ENCODE results near the gene HP1BP3. TPM values are rescaled to one million over a fixed set of nuclear protein-coding genes. Genes with fewer than 3 reads are reported as not detected.

HP1BP3 gene
- total RNA-seq, 2 experiments from 2014 or later = 219 to 224 TPM

DNA sequence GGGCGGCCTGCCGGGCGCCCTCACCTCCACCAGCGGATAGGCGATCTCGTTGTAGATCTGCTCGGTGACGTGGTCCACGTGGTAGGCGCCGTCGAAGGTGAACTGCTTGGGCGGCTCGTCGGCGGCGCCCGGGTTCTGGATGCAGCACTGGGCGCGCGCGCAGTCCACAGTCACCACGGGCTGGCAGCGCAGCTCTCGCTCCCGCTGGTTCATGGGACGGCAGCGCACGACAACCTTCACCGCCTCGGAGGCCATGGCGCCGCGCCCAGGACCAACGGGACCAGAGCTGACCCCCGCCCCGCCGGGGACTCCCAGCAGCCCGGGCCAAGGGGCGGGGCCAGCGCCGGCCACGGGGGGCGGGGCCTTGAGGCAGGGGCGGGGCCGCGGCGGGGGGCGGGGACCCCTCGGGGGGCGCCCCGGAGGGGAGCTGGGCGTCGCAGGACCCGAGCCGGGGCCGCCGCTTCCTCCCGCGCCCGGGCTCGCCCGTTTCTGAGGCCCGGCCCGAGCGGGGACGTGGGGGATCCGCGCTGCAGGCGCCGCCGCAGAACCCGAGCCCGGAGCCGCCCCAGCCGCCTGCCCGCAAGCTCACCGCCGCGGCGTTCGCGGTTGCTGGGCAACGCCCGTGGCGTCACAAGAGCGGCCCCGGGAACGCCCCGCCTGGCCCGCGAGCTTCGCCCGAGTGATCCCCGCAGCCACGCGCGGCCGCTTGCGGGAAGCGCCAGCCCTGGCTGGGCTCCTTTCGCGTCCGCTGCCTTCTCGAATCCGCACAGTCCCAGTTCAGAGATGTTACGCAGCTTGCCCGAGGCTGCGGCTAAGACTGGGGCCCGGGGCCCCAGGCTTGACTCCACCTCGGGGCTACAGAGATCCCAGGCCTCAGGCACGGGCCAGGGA, 69.4 kb downstream of the HP1BP3 start, which contains the start of gene KIF17:
KIF17 (minus strand) TSS at position 556 of the 891 bp plus-strand sequence; CDS start at position 255, 301 bp downstream.
- TF ChIP-seq, protein P1, sequence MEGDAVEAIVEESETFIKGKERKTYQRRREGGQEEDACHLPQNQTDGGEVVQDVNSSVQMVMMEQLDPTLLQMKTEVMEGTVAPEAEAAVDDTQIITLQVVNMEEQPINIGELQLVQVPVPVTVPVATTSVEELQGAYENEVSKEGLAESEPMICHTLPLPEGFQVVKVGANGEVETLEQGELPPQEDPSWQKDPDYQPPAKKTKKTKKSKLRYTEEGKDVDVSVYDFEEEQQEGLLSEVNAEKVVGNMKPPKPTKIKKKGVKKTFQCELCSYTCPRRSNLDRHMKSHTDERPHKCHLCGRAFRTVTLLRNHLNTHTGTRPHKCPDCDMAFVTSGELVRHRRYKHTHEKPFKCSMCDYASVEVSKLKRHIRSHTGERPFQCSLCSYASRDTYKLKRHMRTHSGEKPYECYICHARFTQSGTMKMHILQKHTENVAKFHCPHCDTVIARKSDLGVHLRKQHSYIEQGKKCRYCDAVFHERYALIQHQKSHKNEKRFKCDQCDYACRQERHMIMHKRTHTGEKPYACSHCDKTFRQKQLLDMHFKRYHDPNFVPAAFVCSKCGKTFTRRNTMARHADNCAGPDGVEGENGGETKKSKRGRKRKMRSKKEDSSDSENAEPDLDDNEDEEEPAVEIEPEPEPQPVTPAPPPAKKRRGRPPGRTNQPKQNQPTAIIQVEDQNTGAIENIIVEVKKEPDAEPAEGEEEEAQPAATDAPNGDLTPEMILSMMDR (IDR thresholded peaks at IDR 0.05) = no peak
- DNase-seq = peak; percentile 56
- POLR2A ChIA-PET = interaction anchor here (0.6 to 0.9 kb wide), 2 partner anchors 10 to 142 kb away, joined by 3 to 4 read pairs; no protein-coding TSS in a partner anchor
- Mint-ChIP-seq H3K36me3 (ENCODE audit: low read depth) (no peaks in the 10 kb centered on the region), H3K27ac (no peak within 1 kb of the TSS), H3K4me1 (ENCODE audit: low read depth) (no peaks in the 10 kb centered on the region), H3K4me3 (peak within 1 kb of the TSS; percentile 37), H3K27me3 (peaks cover 28% of the 10 kb centered on the region), H3K9me3 (no peaks in the 10 kb centered on the region)
- CTCF ChIA-PET = interaction anchor here (1.9 to 2.6 kb wide), 2 partner anchors 13 to 21 kb away, joined by 4 to 15 read pairs; no protein-coding TSS in a partner anchor
- intact Hi-C loops (cut with micrococcal nuclease) = no loop called here
- ATAC-seq = peak; percentile 67

DNA sequence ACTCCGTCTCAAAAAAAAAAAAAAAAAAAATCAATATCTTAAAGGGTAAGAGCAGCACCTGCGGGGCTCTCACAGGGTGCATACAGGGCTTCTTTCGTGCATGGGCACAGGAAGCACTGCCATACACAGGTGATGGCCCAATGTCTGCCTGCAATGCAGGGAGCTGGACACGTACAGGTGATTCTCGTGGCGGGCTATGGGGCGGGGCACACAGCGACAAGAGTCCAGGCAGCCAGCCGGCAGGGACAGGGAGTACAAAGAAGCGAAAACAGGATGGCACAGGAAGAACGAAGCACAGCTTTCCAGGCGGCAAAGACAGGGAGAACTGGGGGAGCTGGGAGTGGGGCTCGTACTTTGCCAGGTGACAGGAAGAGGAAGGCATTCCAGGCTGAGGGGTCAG, 70.9 kb downstream of the HP1BP3 start:
- intact Hi-C loops (cut with micrococcal nuclease) = no loop called here
- ATAC-seq (no peak), DNase-seq (no peak)
- H3K27me3 Mint-ChIP-seq = peaks cover 28% of the 10 kb centered on the region
- no peaks in the 10 kb centered on the region for H3K36me3 Mint-ChIP-seq (ENCODE audit: low read depth)
- CTCF ChIA-PET = no interaction called here
- no peak overlapping the region for H3K4me3 Mint-ChIP-seq
- POLR2A ChIA-PET = no interaction called here
- no peaks in the 10 kb centered on the region for H3K4me1 Mint-ChIP-seq (ENCODE audit: low read depth)
- no peaks in the 10 kb centered on the region for H3K9me3 Mint-ChIP-seq
- H3K27ac Mint-ChIP-seq = no peak overlapping the region
- TF ChIP-seq, protein P1 (IDR thresholded peaks at IDR 0.05) = no peak

DNA sequence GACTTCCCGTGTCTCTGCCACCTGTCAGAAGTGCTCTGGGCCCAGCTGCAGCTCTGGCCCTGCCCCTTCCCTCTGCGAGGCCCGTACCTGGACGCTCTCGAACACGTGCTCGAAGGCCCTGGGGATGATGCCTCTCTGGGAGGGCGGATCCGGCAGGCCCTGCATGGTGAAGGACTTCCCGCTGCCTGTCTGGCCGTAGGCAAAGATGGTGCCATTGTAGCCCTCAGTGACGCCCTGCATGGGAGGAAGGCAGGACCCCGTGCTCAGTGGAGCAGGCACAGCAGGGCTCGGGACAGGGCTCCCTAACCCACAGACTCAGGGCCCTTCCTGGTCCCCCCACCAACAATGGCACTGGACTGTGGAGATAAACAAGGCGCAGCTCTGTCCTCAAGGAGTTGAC, 71.7 kb downstream of the HP1BP3 start:
- H3K27me3 Mint-ChIP-seq = peaks cover 28% of the 10 kb centered on the region
- ATAC-seq = no peak
- H3K36me3 Mint-ChIP-seq (ENCODE audit: low read depth) = no peaks in the 10 kb centered on the region
- ChIA-PET CTCF (no interaction called here), POLR2A (no interaction called here)
- TF ChIP-seq, protein P1 (IDR thresholded peaks at IDR 0.05) = no peak
- no peak overlapping the region for H3K4me3 Mint-ChIP-seq
- no peaks in the 10 kb centered on the region for H3K9me3 Mint-ChIP-seq
- intact Hi-C loops (cut with micrococcal nuclease) = no loop called here
- H3K4me1 Mint-ChIP-seq (ENCODE audit: low read depth) = no peaks in the 10 kb centered on the region
- H3K27ac Mint-ChIP-seq = no peak overlapping the region
- DNase-seq = no peak

- Mint-ChIP-seq H3K4me1 (ENCODE audit: low read depth) (no peaks in the 10 kb centered on the region), H3K9me3 (no peaks in the 10 kb centered on the region), H3K36me3 (ENCODE audit: low read depth) (no peaks in the 10 kb centered on the region), H3K27me3 (peaks cover 20% of the 10 kb centered on the region), H3K4me3 (no peak overlapping the region), H3K27ac (no peak overlapping the region)
- no peak for DNase-seq
- CTCF ChIA-PET = interaction anchor here (1.1 to 3.1 kb wide), 3 partner anchors 16 to 520 kb away, joined by 3 to 16 read pairs (median 3); no protein-coding TSS in a partner anchor
- POLR2A ChIA-PET = no interaction called here
- TF ChIP-seq, protein P1 (IDR thresholded peaks at IDR 0.05) = no peak
- intact Hi-C loops (cut with micrococcal nuclease) = no loop called here
- ATAC-seq = no peak
Observed at GRCh38 chr1:20713440-20713839, 73.7 kb downstream of the HP1BP3 start.

DNA sequence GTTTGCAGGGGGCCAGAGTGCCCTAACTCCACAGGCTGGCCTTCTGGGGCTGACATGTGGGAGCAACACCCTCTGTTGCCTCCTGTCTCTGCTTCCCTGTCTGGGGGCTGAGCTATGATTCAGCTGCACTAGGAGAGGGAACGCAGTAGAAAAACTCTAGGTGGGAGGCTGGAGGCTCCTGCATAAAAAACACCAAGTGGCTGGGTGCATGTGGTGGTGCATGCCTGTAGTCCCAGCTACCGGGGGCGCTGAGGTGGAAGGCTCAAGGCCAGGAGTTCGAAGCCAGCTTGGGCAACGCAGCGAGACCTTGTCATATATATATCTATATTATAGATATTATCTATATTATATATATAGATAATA, 74.9 kb downstream of the HP1BP3 start:
- Mint-ChIP-seq H3K4me1 (ENCODE audit: low read depth) (no peaks in the 10 kb centered on the region), H3K27me3 (peaks cover 17% of the 10 kb centered on the region), H3K36me3 (ENCODE audit: low read depth) (no peaks in the 10 kb centered on the region), H3K9me3 (no peaks in the 10 kb centered on the region), H3K27ac (no peak overlapping the region), H3K4me3 (no peak overlapping the region)
- TF ChIP-seq, protein P1 (IDR thresholded peaks at IDR 0.05) = no peak
- ChIA-PET POLR2A (no interaction called here), CTCF (interaction anchor here (1.5 to 3.1 kb wide), 2 partner anchors 15 to 521 kb away, joined by 3 to 16 read pairs; no protein-coding TSS in a partner anchor)
- intact Hi-C loops (cut with micrococcal nuclease) = no loop called here
- DNase-seq = no peak
- ATAC-seq = peak; percentile 31
